HepG2 (cell line): ENCODE results near the gene TTC6. TPM values are rescaled to one million over a fixed set of nuclear protein-coding genes. Genes with fewer than 3 reads are reported as not detected.

Experiments
- DNMT1 ChIP-seq: sonication (generic); formaldehyde crosslinking; IDR thresholded peaks from 2 replicates; pipeline ENCODE4 v1.5.1; 2020; ENCODE audit warnings: mild to moderate bottlenecking, missing genetic modification reagents
- DNMT3B ChIP-seq: conservative IDR thresholded peaks from 2 replicates; pipeline ENCODE4 v1.6.1; 2016; ENCODE audit warnings: missing biosample characterization, control low read depth
- HOXA3 ChIP-seq: sonication (generic); formaldehyde crosslinking; IDR thresholded peaks from 2 replicates; pipeline ENCODE4 v1.5.0; 2020; ENCODE audit warnings: missing genetic modification reagents
- KLF12 ChIP-seq: sonication (generic); formaldehyde crosslinking; IDR thresholded peaks from 2 replicates; pipeline ENCODE4 v1.4.0; 2020; ENCODE audit warnings: missing genetic modification reagents, borderline replicate concordance
- MAFK ChIP-seq, 2 experiments: IDR thresholded peaks in 1 of 2; conservative IDR thresholded peaks in 1 of 2; 2 replicates each; pipeline ENCODE4 v1.6.1; 2011; ENCODE audit warnings: improper control_type of control experiment in 2 of 2, low read length in 2 of 2
- MED8 ChIP-seq: sonication (generic); formaldehyde crosslinking; IDR thresholded peaks from 2 replicates; pipeline ENCODE4 v1.8.1; 2023; ENCODE audit warnings: mild to moderate bottlenecking, missing genetic modification reagents; ENCODE audit not compliant: insufficient replicate concordance
- MIXL1 ChIP-seq: IDR thresholded peaks from 2 replicates; pipeline ENCODE4 v1.6.1; 2016
- NFYB ChIP-seq: sonication (generic); formaldehyde crosslinking; IDR thresholded peaks from 2 replicates; pipeline ENCODE4 v1.4.0; 2020; ENCODE audit warnings: missing genetic modification reagents
- NR2F6 ChIP-seq, 2 experiments: IDR thresholded peaks; 2 replicates each; pipeline ENCODE4 v1.6.1; 2016; ENCODE audit warnings: antibody characterized with exemption in 1 of 2, mild to moderate bottlenecking in 1 of 2
- POLR2A ChIP-seq, 2 experiments: IDR thresholded peaks; 2 replicates each; pipeline ENCODE4 v1.6.1; 2011; ENCODE audit warnings: low read depth in 2 of 2, low read length in 2 of 2, mild to moderate bottlenecking in 1 of 2, moderate library complexity in 1 of 2; ENCODE audit not compliant: insufficient read depth in 1 of 2
- RARG ChIP-seq: sonication (generic); formaldehyde crosslinking; IDR thresholded peaks from 2 replicates; pipeline ENCODE4 v1.4.0; 2020; ENCODE audit warnings: low read depth, mild to moderate bottlenecking, missing genetic modification reagents
- RORA ChIP-seq: sonication (generic); formaldehyde crosslinking; IDR thresholded peaks from 2 replicates; pipeline ENCODE4 v1.5.0; 2020; ENCODE audit warnings: mild to moderate bottlenecking, missing genetic modification reagents, moderate library complexity
- SNAPC2 ChIP-seq: sonication (generic); formaldehyde crosslinking; IDR thresholded peaks from 2 replicates; pipeline ENCODE4 v1.8.1; 2022; ENCODE audit warnings: mild to moderate bottlenecking, missing genetic modification reagents
- ZNF101 ChIP-seq: sonication (generic); formaldehyde crosslinking; IDR thresholded peaks from 2 replicates; pipeline ENCODE4 v1.4.0; 2020; ENCODE audit warnings: mild to moderate bottlenecking, low read depth, missing genetic modification reagents, borderline replicate concordance
- ZNF17 ChIP-seq: sonication (generic); formaldehyde crosslinking; IDR thresholded peaks from 2 replicates; pipeline ENCODE4 v1.5.0; 2020; ENCODE audit warnings: mild to moderate bottlenecking, missing genetic modification reagents
- ZNF33A ChIP-seq: sonication (generic); formaldehyde crosslinking; IDR thresholded peaks from 2 replicates; pipeline ENCODE4 v1.5.1; 2020; ENCODE audit warnings: missing genetic modification reagents, mild to moderate bottlenecking, moderate library complexity, borderline replicate concordance
- ZSCAN22 ChIP-seq: sonication (generic); formaldehyde crosslinking; IDR thresholded peaks from 2 replicates; pipeline ENCODE4 v1.4.0; 2020; ENCODE audit warnings: mild to moderate bottlenecking, missing genetic modification reagents
- polyA plus RNA-seq, 8 experiments: library from polyadenylated mRNA; depleted of rRNA in 3 of 8; stranded (reverse) in 7 of 8; unstranded in 1 of 8; fragments of >200 nt; fragmentation: Illumina TruSeq in 4 of 8; extraction: Trizol in 4 of 8; gene quantifications; 2 replicates each; pipeline versions ENCODE4 v1.2.1 to v1.2.3, GENCODE V29; 2011 to 2016; ENCODE audit warnings: low read depth in 4 of 8, missing spikeins in 1 of 8, mixed read lengths in 1 of 8; ENCODE audit not compliant: insufficient read depth in 1 of 8
- total RNA-seq, 5 experiments: library from RNA; depleted of rRNA; stranded (reverse); fragments of >200 nt; fragmentation: Illumina TruSeq; extraction: Trizol; gene quantifications; 2 replicates each; pipeline ENCODE4 v1.2.3, GENCODE V29; 2016; ENCODE audit warnings: low read depth in 1 of 5
- TF ChIP-seq, protein P1 (sequence below): IDR thresholded peaks from 2 replicates; pipeline ENCODE4 v1.6.1; 2016; ENCODE audit warnings: low read depth
- TF ChIP-seq, protein P2 (sequence below): IDR thresholded peaks from 2 replicates; pipeline ENCODE4 v1.6.1; 2016; ENCODE audit warnings: missing genetic modification reagents, missing compliant biosample characterization
- TF ChIP-seq, protein P3 (sequence below): sonication (generic); formaldehyde crosslinking; IDR thresholded peaks from 2 replicates; pipeline ENCODE4 v1.8.0; 2022; ENCODE audit warnings: low read depth, missing genetic modification reagents
- TF ChIP-seq, protein P4 (sequence below): sonication (generic); formaldehyde crosslinking; IDR thresholded peaks from 2 replicates; pipeline ENCODE4 v1.4.0; 2020; ENCODE audit warnings: missing genetic modification reagents

Gene TTC6
- total and polyA plus RNA-seq, 2 of the 13 experiments (the other 11 are each of a cell fraction or from before 2014, with no cell fraction given), result 9.3 to 27.4 TPM

DNA sequence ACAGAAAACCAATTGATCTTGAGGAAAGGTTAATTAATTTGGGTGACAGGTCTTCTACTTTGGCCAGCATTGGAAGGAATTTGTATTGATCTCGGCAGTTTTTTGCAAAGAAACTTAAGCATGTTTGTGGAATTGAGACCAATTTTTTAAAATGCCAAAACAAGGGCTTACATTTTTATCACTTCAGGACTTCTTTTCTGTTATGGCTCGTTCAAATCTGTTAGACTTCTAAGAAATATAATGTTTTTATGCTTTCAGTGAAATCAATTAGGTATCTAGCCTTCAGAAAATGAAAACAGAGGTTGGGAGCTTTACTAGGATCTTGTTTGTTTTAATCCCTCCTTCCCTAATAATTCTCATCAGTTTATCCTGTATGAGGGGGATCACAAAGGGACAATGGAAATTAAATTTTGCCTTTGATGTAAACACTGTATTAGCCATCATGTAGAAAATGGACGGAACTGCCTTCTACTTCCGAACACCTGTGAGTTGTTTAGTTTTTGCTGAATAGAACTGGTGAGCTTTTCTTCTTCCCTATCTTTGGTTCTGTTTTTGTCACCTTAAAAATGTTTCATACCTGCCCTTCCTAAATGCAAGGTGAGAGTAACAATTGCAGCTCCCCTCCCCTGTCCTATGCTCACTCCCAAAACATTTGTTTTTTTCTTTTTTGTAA, 8.2 kb upstream of the TTC6 start (continued):
- TF ChIP-seq, protein P1, sequence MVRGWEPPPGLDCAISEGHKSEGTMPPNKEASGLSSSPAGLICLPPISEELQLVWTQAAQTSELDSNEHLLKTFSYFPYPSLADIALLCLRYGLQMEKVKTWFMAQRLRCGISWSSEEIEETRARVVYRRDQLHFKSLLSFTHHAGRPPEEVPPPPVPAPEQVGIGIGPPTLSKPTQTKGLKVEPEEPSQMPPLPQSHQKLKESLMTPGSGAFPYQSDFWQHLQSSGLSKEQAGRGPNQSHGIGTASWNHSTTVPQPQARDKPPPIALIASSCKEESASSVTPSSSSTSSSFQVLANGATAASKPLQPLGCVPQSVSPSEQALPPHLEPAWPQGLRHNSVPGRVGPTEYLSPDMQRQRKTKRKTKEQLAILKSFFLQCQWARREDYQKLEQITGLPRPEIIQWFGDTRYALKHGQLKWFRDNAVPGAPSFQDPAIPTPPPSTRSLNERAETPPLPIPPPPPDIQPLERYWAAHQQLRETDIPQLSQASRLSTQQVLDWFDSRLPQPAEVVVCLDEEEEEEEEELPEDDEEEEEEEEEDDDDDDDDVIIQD (CRISPR knock-in tag), result no peak
- TF ChIP-seq RARG (CRISPR knock-in tag) (peak; percentile 52), POLR2A (IDR thresholded peaks at IDR 0.05; ENCODE audit: insufficient read depth in 1 of 2, low read depth in 2 of 2, low read length in 2 of 2) (no peak), ZNF33A (CRISPR knock-in tag) (no peak), DNMT1 (CRISPR knock-in tag) (no peak), NFYB (no peak), KLF12 (0 out of 2 replicates have a peak, but pooled peaks have one; percentile 4), HOXA3 (no peak), ZSCAN22 (CRISPR knock-in tag) (0 out of 2 replicates have a peak, but pooled peaks have one; percentile 12), ZNF101 (peak; percentile 82; the same call in 1 of the 2 replicates), MIXL1 (CRISPR knock-in tag) (peak; percentile 49; the same call in 1 of the 2 replicates), SNAPC2 (CRISPR knock-in tag) (peak; percentile 71; the same call in 1 of the 2 replicates), ZNF17 (CRISPR knock-in tag) (no peak), RORA (CRISPR knock-in tag) (no peak), MAFK (conservative IDR thresholded peaks at IDR 0.05 in 1 of 2, IDR thresholded peaks at IDR 0.05 in 1 of 2; ENCODE audit: low read length in 2 of 2) (0 out of 4 replicates have a peak, but pooled peaks of 1 of the 2 experiments have one; percentile 0), NR2F6 (IDR thresholded peaks at IDR 0.05) (0 out of 2 replicates have a peak, but pooled peaks have one; percentile 30), NR2F6 (CRISPR knock-in tag; IDR thresholded peaks at IDR 0.05) (no peak), MED8 (CRISPR knock-in tag) (no peak), DNMT3B (CRISPR knock-in tag) (peak; percentile 91; the same call in 1 of the 2 replicates)
- TF ChIP-seq, protein P2, sequence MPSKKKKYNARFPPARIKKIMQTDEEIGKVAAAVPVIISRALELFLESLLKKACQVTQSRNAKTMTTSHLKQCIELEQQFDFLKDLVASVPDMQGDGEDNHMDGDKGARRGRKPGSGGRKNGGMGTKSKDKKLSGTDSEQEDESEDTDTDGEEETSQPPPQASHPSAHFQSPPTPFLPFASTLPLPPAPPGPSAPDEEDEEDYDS (CRISPR knock-in tag), result 0 out of 2 replicates have a peak, but pooled peaks have one; percentile 12
- TF ChIP-seq, protein P3, sequence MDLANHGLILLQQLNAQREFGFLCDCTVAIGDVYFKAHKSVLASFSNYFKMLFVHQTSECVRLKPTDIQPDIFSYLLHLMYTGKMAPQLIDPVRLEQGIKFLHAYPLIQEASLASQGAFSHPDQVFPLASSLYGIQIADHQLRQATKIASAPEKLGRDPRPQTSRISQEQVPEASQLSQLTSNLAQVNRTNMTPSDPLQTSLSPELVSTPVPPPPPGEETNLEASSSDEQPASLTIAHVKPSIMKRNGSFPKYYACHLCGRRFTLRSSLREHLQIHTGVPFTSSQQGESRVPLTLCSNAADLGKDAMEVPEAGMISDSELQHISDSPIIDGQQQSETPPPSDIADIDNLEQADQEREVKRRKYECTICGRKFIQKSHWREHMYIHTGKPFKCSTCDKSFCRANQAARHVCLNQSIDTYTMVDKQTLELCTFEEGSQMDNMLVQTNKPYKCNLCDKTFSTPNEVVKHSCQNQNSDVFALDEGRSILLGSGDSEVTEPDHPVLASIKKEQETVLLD (CRISPR knock-in tag), result no peak
- TF ChIP-seq, protein P4, sequence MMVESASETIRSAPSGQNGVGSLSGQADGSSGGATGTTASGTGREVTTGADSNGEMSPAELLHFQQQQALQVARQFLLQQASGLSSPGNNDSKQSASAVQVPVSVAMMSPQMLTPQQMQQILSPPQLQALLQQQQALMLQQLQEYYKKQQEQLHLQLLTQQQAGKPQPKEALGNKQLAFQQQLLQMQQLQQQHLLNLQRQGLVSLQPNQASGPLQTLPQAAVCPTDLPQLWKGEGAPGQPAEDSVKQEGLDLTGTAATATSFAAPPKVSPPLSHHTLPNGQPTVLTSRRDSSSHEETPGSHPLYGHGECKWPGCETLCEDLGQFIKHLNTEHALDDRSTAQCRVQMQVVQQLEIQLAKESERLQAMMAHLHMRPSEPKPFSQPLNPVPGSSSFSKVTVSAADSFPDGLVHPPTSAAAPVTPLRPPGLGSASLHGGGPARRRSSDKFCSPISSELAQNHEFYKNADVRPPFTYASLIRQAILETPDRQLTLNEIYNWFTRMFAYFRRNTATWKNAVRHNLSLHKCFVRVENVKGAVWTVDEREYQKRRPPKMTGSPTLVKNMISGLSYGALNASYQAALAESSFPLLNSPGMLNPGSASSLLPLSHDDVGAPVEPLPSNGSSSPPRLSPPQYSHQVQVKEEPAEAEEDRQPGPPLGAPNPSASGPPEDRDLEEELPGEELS (CRISPR knock-in tag), result 0 out of 2 replicates have a peak, but pooled peaks have one; percentile 21
